Activated B cell treated with CpG ODN at 0.5 μM for 24 hours (primary cell): Measurements from ENCODE around the gene ZNF280B. TPM values are rescaled to one million over a fixed set of nuclear protein-coding genes. Genes with fewer than 3 reads are reported as not detected.

Source experiments
- ATAC-seq: fragments of 200-7000 bp; cut with Tn5 transposase; one replicate; pipeline ENCODE4 v1.10.0; 2021; ENCODE audit warnings: low read depth, mild to moderate bottlenecking, moderate library complexity
- CTCF ChIA-PET: fragments of 350-600 bp; sonication (Branson Sonifier 250); formaldehyde crosslinking; loops from one replicate; lab custom pipeline; 2021; ENCODE audit warnings: antibody characterized with exemption; lab: Charles Lee
- POLR2A ChIA-PET: fragments of 350-600 bp; sonication (Branson Sonifier 250); formaldehyde crosslinking; loops from one replicate; lab custom pipeline; 2021; ENCODE audit warnings: antibody characterized with exemption; lab: Charles Lee
- DNase-seq: peaks from one replicate; pipeline ENCODE4 v3.0.0; 2022
- H3K27ac Mint-ChIP-seq: one replicate; pipeline ENCODE4 v1.8.0; 2020; ENCODE audit warnings: mixed read lengths
- H3K27me3 Mint-ChIP-seq: one replicate; pipeline ENCODE4 v1.8.0; 2021; ENCODE audit warnings: mixed read lengths
- H3K36me3 Mint-ChIP-seq: one replicate; pipeline ENCODE4 v1.8.0; 2021; ENCODE audit warnings: low read depth, mixed read lengths
- H3K4me1 Mint-ChIP-seq: one replicate; pipeline ENCODE4 v1.8.0; 2021; ENCODE audit warnings: mixed read lengths
- H3K4me3 Mint-ChIP-seq: one replicate; pipeline ENCODE4 v1.8.0; 2020; ENCODE audit warnings: mild to moderate bottlenecking, mixed read lengths
- H3K9me3 Mint-ChIP-seq: one replicate; pipeline ENCODE4 v1.8.0; 2020; ENCODE audit warnings: mixed read lengths
- intact Hi-C: fragments of 100-400 bp; cut with micrococcal nuclease; formaldehyde crosslinking; loops from one replicate; pipeline ENCODE4 v1.15.1; 2024
- total RNA-seq: library from RNA; stranded (reverse); gene quantifications from 2 replicates; pipeline ENCODE4 v1.2.3, GENCODE V29; 2022
- TF ChIP-seq, protein P1 (sequence below): fragments of 200-600 bp; IDR thresholded peaks from one replicate; pipeline ENCODE4 v1.8.0; 2022; ENCODE audit warnings: antibody characterized with exemption, mild to moderate bottlenecking

ZNF280B gene
- total RNA-seq, 1 donor from 2014 or later: 2.5 TPM

GRCh38 chr22:22546490-22546889 is 37.9 kb upstream of the ZNF280B start:
- ATAC-seq: no peak
- TF ChIP-seq, protein P1, sequence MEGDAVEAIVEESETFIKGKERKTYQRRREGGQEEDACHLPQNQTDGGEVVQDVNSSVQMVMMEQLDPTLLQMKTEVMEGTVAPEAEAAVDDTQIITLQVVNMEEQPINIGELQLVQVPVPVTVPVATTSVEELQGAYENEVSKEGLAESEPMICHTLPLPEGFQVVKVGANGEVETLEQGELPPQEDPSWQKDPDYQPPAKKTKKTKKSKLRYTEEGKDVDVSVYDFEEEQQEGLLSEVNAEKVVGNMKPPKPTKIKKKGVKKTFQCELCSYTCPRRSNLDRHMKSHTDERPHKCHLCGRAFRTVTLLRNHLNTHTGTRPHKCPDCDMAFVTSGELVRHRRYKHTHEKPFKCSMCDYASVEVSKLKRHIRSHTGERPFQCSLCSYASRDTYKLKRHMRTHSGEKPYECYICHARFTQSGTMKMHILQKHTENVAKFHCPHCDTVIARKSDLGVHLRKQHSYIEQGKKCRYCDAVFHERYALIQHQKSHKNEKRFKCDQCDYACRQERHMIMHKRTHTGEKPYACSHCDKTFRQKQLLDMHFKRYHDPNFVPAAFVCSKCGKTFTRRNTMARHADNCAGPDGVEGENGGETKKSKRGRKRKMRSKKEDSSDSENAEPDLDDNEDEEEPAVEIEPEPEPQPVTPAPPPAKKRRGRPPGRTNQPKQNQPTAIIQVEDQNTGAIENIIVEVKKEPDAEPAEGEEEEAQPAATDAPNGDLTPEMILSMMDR: no peak
- H3K27ac Mint-ChIP-seq: no peak overlapping the region
- ChIA-PET POLR2A (no interaction called here), CTCF (no interaction called here)
- peaks cover 10% of the 10 kb centered on the region for H3K4me1 Mint-ChIP-seq
- no peak for DNase-seq
- no peaks in the 10 kb centered on the region for H3K9me3 Mint-ChIP-seq
- H3K4me3 Mint-ChIP-seq: no peak overlapping the region
- intact Hi-C loops: no loop called here
- no peaks in the 10 kb centered on the region for H3K36me3 Mint-ChIP-seq
- no peaks in the 10 kb centered on the region for H3K27me3 Mint-ChIP-seq

DNA sequence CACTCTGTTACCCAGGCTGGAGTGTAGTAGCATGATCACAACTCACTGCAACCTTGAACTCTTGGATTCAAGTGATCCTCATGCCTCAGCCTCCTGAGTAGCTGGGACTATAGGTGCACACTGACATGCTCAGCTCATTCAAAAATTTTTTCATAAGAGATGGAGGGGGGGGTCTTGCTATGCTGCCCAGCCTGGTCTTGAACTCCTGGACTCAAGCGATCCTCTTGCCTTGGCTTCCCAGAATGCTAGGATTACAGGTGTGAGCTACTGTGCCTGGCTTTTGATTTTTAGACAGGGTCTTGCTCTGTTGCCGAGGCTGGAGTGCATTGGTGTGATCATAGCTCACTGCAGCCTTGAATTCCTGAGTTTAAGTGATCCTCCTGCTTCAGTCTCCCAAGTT is 36.5 kb upstream of the ZNF280B start:
- no peak overlapping the region for H3K4me3 Mint-ChIP-seq
- intact Hi-C loops: no loop called here
- CTCF ChIA-PET: no interaction called here
- no peaks in the 10 kb centered on the region for H3K9me3 Mint-ChIP-seq
- TF ChIP-seq, protein P1: no peak
- POLR2A ChIA-PET: no interaction called here
- DNase-seq (no peak), ATAC-seq (no peak)
- H3K4me1 Mint-ChIP-seq: peaks cover 10% of the 10 kb centered on the region
- H3K36me3 Mint-ChIP-seq: no peaks in the 10 kb centered on the region
- no peak overlapping the region for H3K27ac Mint-ChIP-seq
- no peaks in the 10 kb centered on the region for H3K27me3 Mint-ChIP-seq

DNA sequence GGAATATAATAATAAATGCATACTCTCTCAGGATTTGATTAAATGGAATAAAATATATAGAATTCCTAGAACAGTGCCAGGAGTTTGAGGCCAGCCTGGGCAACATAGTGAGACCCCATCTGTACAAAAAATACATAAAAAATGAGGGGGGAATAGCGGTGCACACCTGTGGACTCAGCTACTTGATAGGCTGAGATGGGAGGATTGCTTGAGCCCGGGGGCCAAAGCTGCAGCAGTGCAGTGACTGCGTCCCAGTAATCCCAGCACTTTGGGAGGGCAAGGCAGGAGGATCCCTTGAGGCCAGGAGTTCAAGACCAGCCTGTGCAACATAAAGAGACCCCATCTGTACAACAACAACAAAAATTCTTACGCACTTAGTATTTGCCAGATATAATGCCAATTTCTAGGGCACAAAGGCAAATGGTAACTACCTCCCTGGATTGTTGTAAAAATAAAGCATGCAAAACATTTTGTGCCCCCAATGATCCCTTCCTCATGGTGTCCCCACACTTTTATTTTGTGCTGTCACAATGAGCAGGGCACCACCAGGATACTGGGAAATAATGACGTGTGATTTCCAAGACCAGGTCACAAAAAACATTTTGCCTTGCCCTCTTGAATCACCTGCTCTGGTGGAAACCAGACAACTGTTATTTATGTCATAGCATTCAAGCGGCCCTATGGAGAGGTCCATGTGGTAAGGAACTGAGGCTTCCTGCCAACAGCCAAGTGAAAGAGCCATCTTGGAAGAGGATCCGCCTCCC is 29.9 kb upstream of the ZNF280B start:
- ChIA-PET POLR2A (no interaction called here), CTCF (interaction anchor here (0.6 kb wide), 1 partner anchor 20 kb away, joined by 4 read pairs; no protein-coding TSS in a partner anchor)
- no peaks in the 10 kb centered on the region for H3K4me1 Mint-ChIP-seq
- DNase-seq: no peak
- no peak overlapping the region for H3K4me3 Mint-ChIP-seq
- ATAC-seq: no peak
- intact Hi-C loops: no loop called here
- TF ChIP-seq, protein P1: no peak
- H3K27ac Mint-ChIP-seq: no peak overlapping the region
- H3K27me3 Mint-ChIP-seq: no peaks in the 10 kb centered on the region
- no peaks in the 10 kb centered on the region for H3K36me3 Mint-ChIP-seq
- no peaks in the 10 kb centered on the region for H3K9me3 Mint-ChIP-seq

DNA sequence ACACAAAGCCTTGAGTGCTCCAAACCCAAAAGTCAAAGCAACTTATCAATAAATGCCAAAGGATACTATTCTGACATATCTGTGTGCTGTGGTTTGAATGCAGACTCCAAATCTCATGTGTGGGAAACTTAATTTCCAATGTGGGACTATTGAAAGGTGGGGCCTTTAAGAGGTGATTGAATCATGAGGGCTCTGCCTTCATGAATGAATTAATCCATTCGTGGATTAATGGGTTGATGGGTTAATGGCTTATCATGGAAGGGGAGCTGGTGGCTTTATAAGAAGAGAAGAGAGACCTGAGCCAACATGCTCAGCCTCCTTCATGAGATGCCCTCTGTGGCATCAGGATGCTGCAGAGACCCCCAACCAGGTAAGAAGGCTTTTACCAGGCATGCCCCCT is 28.4 kb upstream of the ZNF280B start:
- intact Hi-C loops: no loop called here
- H3K4me3 Mint-ChIP-seq: no peak overlapping the region
- ATAC-seq: no peak

DNA sequence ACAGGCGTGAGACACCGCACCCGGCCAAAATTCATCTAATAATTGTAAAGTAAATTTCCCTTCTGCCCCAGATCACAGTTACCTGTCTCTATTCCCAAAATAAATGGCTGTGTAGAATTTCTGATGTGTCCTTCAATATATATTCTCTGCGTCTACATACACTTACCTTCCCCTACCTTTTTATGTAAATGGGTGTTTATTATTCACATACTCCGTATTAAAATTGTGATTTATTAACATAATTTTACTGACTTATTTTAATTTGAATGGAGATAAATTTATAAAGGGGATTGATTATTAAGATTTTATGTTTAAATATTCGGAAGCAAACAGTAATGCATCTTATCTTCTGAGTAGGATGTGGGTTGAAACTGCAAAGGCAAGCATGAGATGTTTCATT is 28.0 kb upstream of the ZNF280B start:
- H3K36me3 Mint-ChIP-seq: no peaks in the 10 kb centered on the region
- ChIA-PET POLR2A (no interaction called here), CTCF (no interaction called here)
- H3K4me3 Mint-ChIP-seq: no peak overlapping the region
- no peak for DNase-seq
- no peak for ATAC-seq
- no peaks in the 10 kb centered on the region for H3K9me3 Mint-ChIP-seq
- no peak overlapping the region for H3K27ac Mint-ChIP-seq
- TF ChIP-seq, protein P1: no peak
- peaks cover 2% of the 10 kb centered on the region for H3K27me3 Mint-ChIP-seq
- no peaks in the 10 kb centered on the region for H3K4me1 Mint-ChIP-seq
- intact Hi-C loops: no loop called here

More for the DNA sequence above, 28.4 kb upstream of the ZNF280B start:
- TF ChIP-seq, protein P1: no peak
- Mint-ChIP-seq H3K36me3 (no peaks in the 10 kb centered on the region), H3K27me3 (peaks cover 2% of the 10 kb centered on the region), H3K9me3 (no peaks in the 10 kb centered on the region), H3K4me1 (no peaks in the 10 kb centered on the region), H3K27ac (no peak overlapping the region)
- DNase-seq: no peak
- POLR2A ChIA-PET: no interaction called here
- CTCF ChIA-PET: no interaction called here
